B cell (primary cell): ENCODE measurements around the gene ZP1. TPM values are rescaled to one million over a fixed set of nuclear protein-coding genes. Genes with fewer than 3 reads are reported as not detected.

Source experiments
- ATAC-seq: fragments of 200-7000 bp; cut with Tn5 transposase; one replicate; pipeline ENCODE4 v1.10.0; 2021; ENCODE audit warnings: low read depth, mild to moderate bottlenecking, moderate number of reproducible peaks, moderate library complexity
- CTCF ChIA-PET: fragments of 350-600 bp; sonication (Branson Sonifier 250); formaldehyde crosslinking; loops from one replicate; lab custom pipeline; 2021; ENCODE audit warnings: antibody characterized with exemption, inconsistent platforms; lab: Charles Lee
- POLR2A ChIA-PET: fragments of 350-600 bp; sonication (Branson Sonifier 250); formaldehyde crosslinking; loops from one replicate; lab custom pipeline; 2021; ENCODE audit warnings: antibody characterized with exemption; lab: Charles Lee
- DNase-seq: peaks from one replicate; pipeline ENCODE4 v3.0.0; 2013
- H2AFZ ChIP-seq: 2 replicates; pipeline ENCODE4 v1.6.1; 2012; ENCODE audit warnings: mild to moderate bottlenecking, low read depth, low read length; ENCODE audit not compliant: insufficient read depth, poor library complexity, severe bottlenecking
- H3K27ac ChIP-seq, 2 donors: 1 replicate in 1 of 2; 2 replicates in 1 of 2; pipeline ENCODE4 v1.5.1; 2012 to 2013; ENCODE audit warnings: low read length in 2 of 2, mild to moderate bottlenecking in 2 of 2, moderate library complexity in 1 of 2
- H3K27me3 ChIP-seq, 4 experiments: fragments of 200-600 bp in 1 of 4; sonication (generic) in 1 of 4; replicated peaks in 1 of 4; 1 replicate in 2 of 4; 2 replicates in 2 of 4; pipeline versions ENCODE4 v1.6.1 to v1.7.0; 2013 to 2016; ENCODE audit warnings: low read length in 3 of 4, mild to moderate bottlenecking in 2 of 4, mixed read lengths in 1 of 4, moderate library complexity in 1 of 4; ENCODE audit not compliant: insufficient read depth in 4 of 4, control insufficient read depth in 3 of 4; ENCODE audit errors: control extremely low read depth in 1 of 4
- H3K36me3 ChIP-seq, 2 experiments: replicated peaks in 1 of 2; 1 replicate in 1 of 2; 2 replicates in 1 of 2; pipeline versions ENCODE4 v1.6.1 to v1.7.1; 2013; ENCODE audit warnings: low read length in 1 of 2; ENCODE audit not compliant: insufficient read depth in 2 of 2, control insufficient read depth in 1 of 2; ENCODE audit errors: control extremely low read depth in 1 of 2, extremely low read depth in 1 of 2
- H3K4me1 ChIP-seq, 2 donors: fragments of 200-600 bp in 1 of 2; sonication (generic) in 1 of 2; 1 replicate in 1 of 2; 2 replicates in 1 of 2; pipeline versions ENCODE4 v1.5.1 to v1.6.1; 2013 to 2017; ENCODE audit warnings: low read length in 2 of 2; ENCODE audit not compliant: control insufficient read depth in 2 of 2, insufficient read depth in 2 of 2
- H3K4me2 ChIP-seq: replicated peaks from 2 replicates; pipeline ENCODE3; 2012; ENCODE audit warnings: mild to moderate bottlenecking, low read depth, low read length; ENCODE audit not compliant: poor library complexity, severe bottlenecking
- H3K4me3 ChIP-seq, 5 experiments: fragments of 200-600 bp in 1 of 5; sonication (generic) in 1 of 5; 1 replicate in 3 of 5; 2 replicates in 2 of 5; pipeline versions ENCODE4 v1.5.1 to v1.7.0; 2011 to 2016; ENCODE audit warnings: low read length in 4 of 5, mild to moderate bottlenecking in 4 of 5, low read depth in 2 of 5, control low read depth in 1 of 5, moderate library complexity in 1 of 5; ENCODE audit not compliant: insufficient read depth in 1 of 5; ENCODE audit errors: control extremely low read depth in 1 of 5, extremely low read depth in 1 of 5
- H3K79me2 ChIP-seq: fragments of 200-600 bp; sonication (generic); one replicate; pipeline ENCODE4 v1.6.0; 2016; ENCODE audit warnings: low read length; ENCODE audit not compliant: control insufficient read depth, insufficient read depth
- H3K9ac ChIP-seq: fragments of 200-600 bp; sonication (generic); 2 replicates; pipeline ENCODE4 v1.6.1; 2017; ENCODE audit warnings: mild to moderate bottlenecking, low read length, moderate library complexity
- H3K9me3 ChIP-seq, 3 donors: one replicate each; pipeline versions ENCODE4 v1.6.1 to v1.7.1; 2013; ENCODE audit warnings: low read length in 2 of 3; ENCODE audit not compliant: control insufficient read depth in 2 of 3, insufficient read depth in 1 of 3; ENCODE audit errors: control extremely low read depth in 1 of 3
- H4K20me1 ChIP-seq: 2 replicates; pipeline ENCODE4 v1.6.0; 2012; ENCODE audit warnings: mild to moderate bottlenecking, low read length; ENCODE audit not compliant: insufficient read depth, control insufficient read depth, poor library complexity, severe bottlenecking
- H3K27ac Mint-ChIP-seq: one replicate; pipeline ENCODE4 v1.8.0; 2021; ENCODE audit warnings: mixed read lengths
- H3K27me3 Mint-ChIP-seq: one replicate; pipeline ENCODE4 v1.8.0; 2021; ENCODE audit warnings: mixed read lengths
- H3K4me1 Mint-ChIP-seq: one replicate; pipeline ENCODE4 v1.8.0; 2021; ENCODE audit warnings: mixed read lengths
- H3K4me3 Mint-ChIP-seq: one replicate; pipeline ENCODE4 v1.8.0; 2021; ENCODE audit warnings: mixed read lengths
- H3K9me3 Mint-ChIP-seq: one replicate; pipeline ENCODE4 v1.8.0; 2022; ENCODE audit warnings: mixed read lengths; ENCODE audit not compliant: insufficient read depth
- CTCF ChIP-seq: fragments of 200-600 bp; IDR thresholded peaks from one replicate; pipeline ENCODE4 v1.8.0; 2022; ENCODE audit warnings: antibody characterized with exemption, mild to moderate bottlenecking
- EZH2 ChIP-seq: IDR thresholded peaks from 2 replicates; pipeline ENCODE4 v1.6.1; 2012; ENCODE audit warnings: borderline replicate concordance, low read depth, mild to moderate bottlenecking, moderate library complexity, low read length; ENCODE audit not compliant: insufficient read depth, poor library complexity, severe bottlenecking
- WGBS: methylation state at CpG from one replicate; pipeline ENCODE4 v1.1.5; 2013; ENCODE audit warnings: missing lambda C conversion rate; ENCODE audit not compliant: insufficient coverage; 5-methylcytosine and 5-hydroxymethylcytosine counted together
- intact Hi-C: fragments of 100-400 bp; cut with micrococcal nuclease; formaldehyde crosslinking; loops from one replicate; pipeline ENCODE4 v1.10.0; 2022
- polyA plus RNA-seq: library from polyadenylated mRNA; depleted of rRNA; stranded (reverse); fragments of >200 nt; gene quantifications from 2 replicates; pipeline ENCODE4 v1.2.3, GENCODE V29; 2012
- total RNA-seq, 2 donors: library from RNA; stranded (reverse); fragments of 120-200 nt in 1 of 2; gene quantifications; 1 replicate in 1 of 2; 2 replicates in 1 of 2; pipeline versions ENCODE4 v1.2.3 to v1.2.4, GENCODE V29; 2013 to 2022

ZP1 gene
- total and polyA plus RNA-seq, 2 donors (not counting 1 experiment from before 2014, with no cell fraction given): 0.06 TPM; not detected in 1

GRCh38 chr11:60910711-60911380 is 43.5 kb downstream of the ZP1 start:
- WGBS: 35% methylated on average over 4 of the region's 5 CpGs
- Mint-ChIP-seq H3K9me3 (no peaks in the 10 kb centered on the region), H3K27ac (peak overlapping the region; percentile 86), H3K4me1 (peaks cover 70% of the 10 kb centered on the region), H3K27me3 (no peaks in the 10 kb centered on the region), H3K4me3 (peak overlapping the region; percentile 52)
- Histone ChIP-seq H4K20me1 (peaks cover 3% of the 10 kb centered on the region), H3K4me1 (peaks cover 48 to 70% of the 10 kb centered on the region in 2 donors), H2AFZ (no peak overlapping the region), H3K4me2 (peak overlapping the region; percentile 62), H3K4me3 (no peak overlapping the region), H3K36me3 (no peaks in the 10 kb centered on the region), H3K27ac (peak overlapping the region; percentile 71 to 79), H3K9ac (no peak overlapping the region), H3K9me3 (no peaks in the 10 kb centered on the region), H3K27me3 (no peaks in the 10 kb centered on the region), H3K79me2 (peaks cover 28% of the 10 kb centered on the region)
- TF ChIP-seq CTCF: no peak
- no peak for TF ChIP-seq EZH2
- ChIA-PET CTCF (interaction anchor here (11.8 kb wide), 1 partner anchor 8 kb away, joined by 129 read pairs; the partner anchor contains the start of gene PRPF19), POLR2A (no interaction called here)
- intact Hi-C loops: loop anchor here (1.0 to 10.0 kb wide), 5 partner anchors 69 to 1246 kb away; partner anchors contain the start of genes CCDC86, FEN1, MS4A1 and PATL1
- DNase-seq (no peak), ATAC-seq (no peak)
